Liver (tissue), 10 donors: ENCODE results near the gene PPP2R5B. TPM values are rescaled to one million over a fixed set of nuclear protein-coding genes. Genes with fewer than 3 reads are reported as not detected.
"Not testable (repeated sequence)": the region's sequence is repeated elsewhere in the genome, so short reads cannot be mapped to it uniquely, and the experiment has no call there.

Experiments used
- DNase-seq: peaks from one replicate; pipeline ENCODE4 v3.0.0-alpha.2; 2017; ENCODE audit warnings: low spot score
- H3K27ac ChIP-seq, 2 donors: one replicate each; pipeline ENCODE4 v1.7.0; 2013; ENCODE audit warnings: inconsistent platforms in 2 of 2, low read length in 2 of 2, control low read depth in 1 of 2, low read depth in 1 of 2, mild to moderate bottlenecking in 1 of 2
- H3K27me3 ChIP-seq, 4 donors: one replicate each; pipeline versions ENCODE4 v1.6.1 to v1.7.0; 2013; ENCODE audit warnings: low read length in 3 of 4, inconsistent platforms in 1 of 4, mild to moderate bottlenecking in 1 of 4, moderate library complexity in 1 of 4; ENCODE audit not compliant: control insufficient read depth in 4 of 4, insufficient read depth in 4 of 4
- H3K36me3 ChIP-seq, 4 donors: one replicate each; pipeline versions ENCODE4 v1.6.1 to v1.7.0; 2013; ENCODE audit warnings: low read length in 3 of 4, mild to moderate bottlenecking in 3 of 4, low read depth in 1 of 4, moderate library complexity in 1 of 4; ENCODE audit not compliant: control insufficient read depth in 4 of 4, insufficient read depth in 3 of 4
- H3K4me1 ChIP-seq, 4 donors: one replicate each; pipeline versions ENCODE4 v1.6.1 to v1.7.0; 2013; ENCODE audit warnings: low read length in 3 of 4, mild to moderate bottlenecking in 3 of 4, moderate library complexity in 1 of 4; ENCODE audit not compliant: control insufficient read depth in 4 of 4, insufficient read depth in 4 of 4
- H3K4me3 ChIP-seq, 3 donors: one replicate each; pipeline versions ENCODE4 v1.6.1 to v1.7.0; 2013; ENCODE audit warnings: low read length in 3 of 3, control low read depth in 1 of 3, low read depth in 1 of 3, mild to moderate bottlenecking in 1 of 3
- H3K9ac ChIP-seq, 2 donors: one replicate each; pipeline ENCODE4 v1.7.0; 2013; ENCODE audit warnings: low read length in 2 of 2, mild to moderate bottlenecking in 2 of 2, moderate library complexity in 2 of 2, control low read depth in 1 of 2, low read depth in 1 of 2
- H3K9me3 ChIP-seq, 4 donors: one replicate each; pipeline versions ENCODE4 v1.6.1 to v1.7.0; 2013; ENCODE audit warnings: low read length in 3 of 4; ENCODE audit not compliant: control insufficient read depth in 4 of 4
- FOXA1 ChIP-seq: IDR thresholded peaks from 2 replicates; pipeline ENCODE4 v1.6.1; 2016; ENCODE audit warnings: antibody characterized with exemption
- GABPA ChIP-seq, 2 donors: IDR thresholded peaks in 1 of 2; conservative IDR thresholded peaks in 1 of 2; 2 replicates each; pipeline ENCODE4 v1.6.1; 2016; ENCODE audit warnings: antibody characterized with exemption in 2 of 2, mild to moderate bottlenecking in 1 of 2, moderate library complexity in 1 of 2
- NR2F2 ChIP-seq: IDR thresholded peaks from 2 replicates; pipeline ENCODE4 v1.6.1; 2016; ENCODE audit warnings: antibody characterized with exemption
- RAD21 ChIP-seq, 2 donors: IDR thresholded peaks; 2 replicates each; pipeline ENCODE4 v1.6.1; 2016; ENCODE audit warnings: antibody characterized with exemption in 2 of 2, mild to moderate bottlenecking in 2 of 2
- RXRA ChIP-seq, 2 donors: IDR thresholded peaks; 2 replicates each; pipeline ENCODE4 v1.6.1; 2017 to 2018; ENCODE audit warnings: antibody characterized with exemption in 2 of 2, mild to moderate bottlenecking in 1 of 2
- WGBS: extraction: QIAGEN DNeasy Blood & Tissue Kit; methylation state at CpG from one replicate; pipeline ENCODE4 v1.1.7; 2013; 5-methylcytosine and 5-hydroxymethylcytosine counted together
- polyA plus RNA-seq, 2 donors: library from polyadenylated mRNA; stranded (reverse) in 1 of 2; unstranded in 1 of 2; fragments of 200-250 nt in 1 of 2; fragments of >200 nt in 1 of 2; fragmentation: Nextera tagmentation in 1 of 2; extraction: Ambion mirVana in 1 of 2; gene quantifications; one replicate each; pipeline versions ENCODE4 v1.2.1 to v1.2.3, GENCODE V29; 2013 to 2015
- small RNA-seq: library from RNA; depleted of rRNA; stranded (forward); fragments of <200 nt; gene quantifications from one replicate; pipeline ENCODE3, GENCODE V24; 2014
- total RNA-seq, 2 donors: library from RNA; depleted of rRNA; stranded (reverse); fragments of >200 nt; gene quantifications; one replicate each; pipeline ENCODE4 v1.2.3, GENCODE V29; 2014
- TF ChIP-seq, protein P1 (sequence below): IDR thresholded peaks from 2 replicates; pipeline ENCODE4 v1.6.1; 2016; ENCODE audit warnings: antibody characterized with exemption
- TF ChIP-seq, protein P2 (sequence below): IDR thresholded peaks from 2 replicates; pipeline ENCODE4 v1.6.1; 2016; ENCODE audit warnings: antibody characterized with exemption, mild to moderate bottlenecking
- donor health status: healthy.
- donor health status: healthy.
- donor health status: healthy.
- donor health status: healthy.
- donor health status: healthy.

The PPP2R5B gene
- total and polyA plus RNA-seq, 4 donors = 2.9 to 6.6 (median 5.1) TPM

- no peak for DNase-seq
- Histone ChIP-seq H3K4me1 (peaks cover 0 to 7% (median 3%) of the 10 kb centered on the region in 4 donors), H3K4me3 (no peak overlapping the region), H3K27ac (no peak overlapping the region), H3K36me3 (no peaks in the 10 kb centered on the region), H3K27me3 (no peaks in the 10 kb centered on the region), H3K9me3 (no peaks in the 10 kb centered on the region), H3K9ac (no peak overlapping the region)
- 82% methylated on average over 2 of the region's 2 CpGs for WGBS
- TF ChIP-seq GABPA (IDR thresholded peaks at IDR 0.05 in 1 of 2, conservative IDR thresholded peaks at IDR 0.05 in 1 of 2) (no peak), RAD21 (IDR thresholded peaks at IDR 0.05) (no peak), RXRA (IDR thresholded peaks at IDR 0.05) (no peak), NR2F2 (no peak), FOXA1 (no peak)
- TF ChIP-seq, protein P1, sequence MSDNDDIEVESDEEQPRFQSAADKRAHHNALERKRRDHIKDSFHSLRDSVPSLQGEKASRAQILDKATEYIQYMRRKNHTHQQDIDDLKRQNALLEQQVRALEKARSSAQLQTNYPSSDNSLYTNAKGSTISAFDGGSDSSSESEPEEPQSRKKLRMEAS = no peak
- TF ChIP-seq, protein P2, sequence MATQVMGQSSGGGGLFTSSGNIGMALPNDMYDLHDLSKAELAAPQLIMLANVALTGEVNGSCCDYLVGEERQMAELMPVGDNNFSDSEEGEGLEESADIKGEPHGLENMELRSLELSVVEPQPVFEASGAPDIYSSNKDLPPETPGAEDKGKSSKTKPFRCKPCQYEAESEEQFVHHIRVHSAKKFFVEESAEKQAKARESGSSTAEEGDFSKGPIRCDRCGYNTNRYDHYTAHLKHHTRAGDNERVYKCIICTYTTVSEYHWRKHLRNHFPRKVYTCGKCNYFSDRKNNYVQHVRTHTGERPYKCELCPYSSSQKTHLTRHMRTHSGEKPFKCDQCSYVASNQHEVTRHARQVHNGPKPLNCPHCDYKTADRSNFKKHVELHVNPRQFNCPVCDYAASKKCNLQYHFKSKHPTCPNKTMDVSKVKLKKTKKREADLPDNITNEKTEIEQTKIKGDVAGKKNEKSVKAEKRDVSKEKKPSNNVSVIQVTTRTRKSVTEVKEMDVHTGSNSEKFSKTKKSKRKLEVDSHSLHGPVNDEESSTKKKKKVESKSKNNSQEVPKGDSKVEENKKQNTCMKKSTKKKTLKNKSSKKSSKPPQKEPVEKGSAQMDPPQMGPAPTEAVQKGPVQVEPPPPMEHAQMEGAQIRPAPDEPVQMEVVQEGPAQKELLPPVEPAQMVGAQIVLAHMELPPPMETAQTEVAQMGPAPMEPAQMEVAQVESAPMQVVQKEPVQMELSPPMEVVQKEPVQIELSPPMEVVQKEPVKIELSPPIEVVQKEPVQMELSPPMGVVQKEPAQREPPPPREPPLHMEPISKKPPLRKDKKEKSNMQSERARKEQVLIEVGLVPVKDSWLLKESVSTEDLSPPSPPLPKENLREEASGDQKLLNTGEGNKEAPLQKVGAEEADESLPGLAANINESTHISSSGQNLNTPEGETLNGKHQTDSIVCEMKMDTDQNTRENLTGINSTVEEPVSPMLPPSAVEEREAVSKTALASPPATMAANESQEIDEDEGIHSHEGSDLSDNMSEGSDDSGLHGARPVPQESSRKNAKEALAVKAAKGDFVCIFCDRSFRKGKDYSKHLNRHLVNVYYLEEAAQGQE = no peak
These were observed 52.2 kb downstream of the PPP2R5B start for GRCh38 chr11:64976651-64977050.

DNA sequence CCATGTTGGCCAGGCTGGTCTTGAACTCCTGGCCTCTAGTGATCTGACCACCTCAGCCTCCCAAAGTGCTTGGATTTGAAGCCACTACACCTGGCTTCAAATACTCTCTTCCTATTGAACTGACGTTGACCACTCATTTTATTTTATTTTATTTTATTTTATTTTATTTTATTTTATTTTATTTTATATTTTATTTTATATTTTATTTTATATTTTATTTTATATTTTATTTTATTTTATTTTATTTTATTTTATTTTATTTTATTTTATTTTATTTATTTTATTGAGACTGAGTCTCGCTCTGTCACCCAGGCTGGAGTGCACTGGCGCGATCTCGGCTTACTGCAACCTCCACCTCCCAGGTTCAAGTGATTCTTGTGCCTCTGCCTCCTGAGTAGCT, 58.9 kb downstream of the PPP2R5B start:
- not testable (repeated sequence) for H3K4me1 ChIP-seq, H3K36me3 ChIP-seq, H3K27me3 ChIP-seq, H3K27ac ChIP-seq, DNase-seq, H3K4me3 ChIP-seq, H3K9me3 ChIP-seq, H3K9ac ChIP-seq
- WGBS = 79% methylated on average over 5 of the region's 5 CpGs

Small RNA genes within 50 kb of the gene (small RNA-seq; reads per million reads assigned to genes)
- gene MIR6749 (not detected), gene MIR6750 (not detected)

Other genes with a start within 250 kb of the PPP2R5B start
- under 1 TPM; 0.17 to 0.79 TPM for gene NRXN2, start 201.5 kb upstream of the PPP2R5B start, total RNA-seq
- gene NRXN2, start 201.5 kb upstream of the PPP2R5B start, polyA plus RNA-seq = 1 to 10 TPM; 2.1 to 2.8 TPM
- gene RASGRP2, start 180.5 kb upstream of the PPP2R5B start, total RNA-seq = 10 to 100 TPM; 12.1 to 14.9 TPM
- 1 to 10 TPM; 2.7 to 5.2 TPM for gene RASGRP2, start 180.5 kb upstream of the PPP2R5B start, polyA plus RNA-seq
- gene PYGM, start 164.7 kb upstream of the PPP2R5B start, total RNA-seq = 1 to 10 TPM in 1 of 2 donors, under 1 TPM in 1; 0.23 to 1.3 TPM
- under 1 TPM; 0.26 to 0.32 TPM for gene PYGM, start 164.7 kb upstream of the PPP2R5B start, polyA plus RNA-seq
- gene SF1, start 146.1 kb upstream of the PPP2R5B start, total RNA-seq = 100 to 1,000 TPM in 1 of 2 donors, 10 to 100 TPM in 1; 46.2 to 135 TPM
- 10 to 100 TPM; 44.9 to 54.0 TPM for gene SF1, start 146.1 kb upstream of the PPP2R5B start, polyA plus RNA-seq
- 1 to 10 TPM; 4.6 to 6.9 TPM for gene MAP4K2, start 121.5 kb upstream of the PPP2R5B start, total RNA-seq
- 1 to 10 TPM; 2.1 to 2.3 TPM for gene MAP4K2, start 121.5 kb upstream of the PPP2R5B start, polyA plus RNA-seq
- gene MEN1, start 114.1 kb upstream of the PPP2R5B start, total RNA-seq = 10 to 100 TPM; 12.1 to 15.1 TPM
- gene MEN1, start 114.1 kb upstream of the PPP2R5B start, polyA plus RNA-seq = 10 to 100 TPM in 1 of 2 donors, 1 to 10 TPM in 1; 9.0 to 14.7 TPM
- 1 to 10 TPM in 1 of 2 donors, under 1 TPM in 1; 0.75 to 1.2 TPM for gene CDC42BPG, start 80.0 kb upstream of the PPP2R5B start, total RNA-seq
- under 1 TPM; 0.18 to 0.40 TPM for gene CDC42BPG, start 80.0 kb upstream of the PPP2R5B start, polyA plus RNA-seq
- 10 to 100 TPM; 27.3 to 36.4 TPM for gene EHD1, start 46.1 kb upstream of the PPP2R5B start, total RNA-seq
- 10 to 100 TPM in 1 of 2 donors, 1 to 10 TPM in 1; 8.3 to 11.1 TPM for gene EHD1, start 46.1 kb upstream of the PPP2R5B start, polyA plus RNA-seq
- 10 to 100 TPM; 18.3 to 27.8 TPM for gene ATG2A, start 7.5 kb upstream of the PPP2R5B start, total RNA-seq
- gene ATG2A, start 7.5 kb upstream of the PPP2R5B start, polyA plus RNA-seq = 10 to 100 TPM; 15.6 to 34.1 TPM
- gene GPHA2, start 11.2 kb downstream of the PPP2R5B start, total RNA-seq = not detected
- gene GPHA2, start 11.2 kb downstream of the PPP2R5B start, polyA plus RNA-seq = not detected
- gene MAJIN, start 47.4 kb downstream of the PPP2R5B start, total RNA-seq = not detected
- gene MAJIN, start 47.4 kb downstream of the PPP2R5B start, polyA plus RNA-seq = under 1 TPM; 0.09 to 0.31 TPM
- 1 to 10 TPM in 1 of 2 donors, under 1 TPM in 1; 0.51 to 1.2 TPM for gene BATF2, start 72.3 kb downstream of the PPP2R5B start, total RNA-seq
- gene BATF2, start 72.3 kb downstream of the PPP2R5B start, polyA plus RNA-seq = 1 to 10 TPM; 1.6 to 3.2 TPM
- 10 to 100 TPM; 10.8 to 17.1 TPM for gene ARL2, start 89.5 kb downstream of the PPP2R5B start, total RNA-seq
- gene ARL2, start 89.5 kb downstream of the PPP2R5B start, polyA plus RNA-seq = 10 to 100 TPM; 12.9 to 19.5 TPM
- 1 to 10 TPM; 4.5 to 7.2 TPM for gene SNX15, start 102.8 kb downstream of the PPP2R5B start, total RNA-seq
- 1 to 10 TPM; 4.8 to 6.7 TPM for gene SNX15, start 102.8 kb downstream of the PPP2R5B start, polyA plus RNA-seq
- gene SAC3D1, start 116.5 kb downstream of the PPP2R5B start, total RNA-seq = 1 to 10 TPM; 3.8 to 7.9 TPM
- gene SAC3D1, start 116.5 kb downstream of the PPP2R5B start, polyA plus RNA-seq = 1 to 10 TPM; 6.1 to 7.4 TPM
- gene NAALADL1, start 133.9 kb downstream of the PPP2R5B start, total RNA-seq = 1 to 10 TPM; 1.2 to 2.1 TPM
- 1 to 10 TPM; 1.6 to 1.7 TPM for gene NAALADL1, start 133.9 kb downstream of the PPP2R5B start, polyA plus RNA-seq
- gene CDCA5, start 159.4 kb downstream of the PPP2R5B start, total RNA-seq = 10 to 100 TPM in 1 of 2 donors, under 1 TPM in 1; 0.17 to 12.0 TPM
- gene CDCA5, start 159.4 kb downstream of the PPP2R5B start, polyA plus RNA-seq = 1 to 10 TPM in 1 of 2 donors, under 1 TPM in 1; 0.72 to 2.7 TPM
- gene ZFPL1, start 159.5 kb downstream of the PPP2R5B start, total RNA-seq = 10 to 100 TPM; 12.3 to 14.4 TPM
- gene ZFPL1, start 159.5 kb downstream of the PPP2R5B start, polyA plus RNA-seq = 10 to 100 TPM; 18.1 to 19.2 TPM
- gene VPS51, start 171.5 kb downstream of the PPP2R5B start, total RNA-seq = 100 to 1,000 TPM; 102 to 158 TPM
- 10 to 100 TPM; 33.2 to 66.0 TPM for gene VPS51, start 171.5 kb downstream of the PPP2R5B start, polyA plus RNA-seq
- 100 to 1,000 TPM in 1 of 2 donors, 10 to 100 TPM in 1; 69.4 to 337 TPM for gene TM7SF2, start 187.2 kb downstream of the PPP2R5B start, total RNA-seq
- gene TM7SF2, start 187.2 kb downstream of the PPP2R5B start, polyA plus RNA-seq = 100 to 1,000 TPM in 1 of 2 donors, 10 to 100 TPM in 1; 39.0 to 109 TPM
- gene ZNHIT2, start 193.0 kb downstream of the PPP2R5B start, total RNA-seq = 1 to 10 TPM; 2.2 to 4.9 TPM
- gene ZNHIT2, start 193.0 kb downstream of the PPP2R5B start, polyA plus RNA-seq = 10 to 100 TPM in 1 of 2 donors, 1 to 10 TPM in 1; 7.4 to 13.9 TPM
- gene FAU, start 197.4 kb downstream of the PPP2R5B start, total RNA-seq = 100 to 1,000 TPM; 199 to 332 TPM
- gene FAU, start 197.4 kb downstream of the PPP2R5B start, polyA plus RNA-seq = 100 to 1,000 TPM; 393 to 535 TPM
- gene MRPL49, start 197.6 kb downstream of the PPP2R5B start, total RNA-seq = 10 to 100 TPM; 31.7 to 39.2 TPM
- 10 to 100 TPM; 31.1 to 47.2 TPM for gene MRPL49, start 197.6 kb downstream of the PPP2R5B start, polyA plus RNA-seq
- gene SYVN1, start 209.8 kb downstream of the PPP2R5B start, total RNA-seq = 100 to 1,000 TPM in 1 of 2 donors, 10 to 100 TPM in 1; 19.9 to 210 TPM
- gene SYVN1, start 209.8 kb downstream of the PPP2R5B start, polyA plus RNA-seq = 10 to 100 TPM; 41.1 to 72.1 TPM
- gene SPDYC, start 245.5 kb downstream of the PPP2R5B start, total RNA-seq = under 1 TPM in 1 of 2 donors, not detected in 1; 0.08 TPM
- gene SPDYC, start 245.5 kb downstream of the PPP2R5B start, polyA plus RNA-seq = 1 to 10 TPM in 1 of 2 donors, under 1 TPM in 1; 0.52 to 1.1 TPM